Thymus (tissue), 11 donors: ENCODE data around the gene MUSK. TPM values are rescaled to one million over a fixed set of nuclear protein-coding genes. Genes with fewer than 3 reads are reported as not detected.
"Not testable (repeated sequence)": the region's sequence is repeated elsewhere in the genome, so short reads cannot be mapped to it uniquely, and the experiment has no call there.

Experiments used
- DNase-seq, 9 donors: peaks; one replicate each; pipeline ENCODE4 v3.0.0-alpha.2; 2013; ENCODE audit warnings: low spot score in 9 of 9, low read depth in 6 of 9, missing footprints in 1 of 9
- H3K27ac ChIP-seq, 2 donors: one replicate each; pipeline ENCODE4 v1.5.1; 2013; ENCODE audit warnings: control low read depth in 1 of 2, low read depth in 1 of 2, low read length in 1 of 2, mild to moderate bottlenecking in 1 of 2, moderate library complexity in 1 of 2
- H3K27me3 ChIP-seq, 2 donors: one replicate each; pipeline ENCODE4 v1.5.1; 2013; ENCODE audit warnings: low read length in 1 of 2; ENCODE audit not compliant: control insufficient read depth in 2 of 2, insufficient read depth in 1 of 2
- H3K36me3 ChIP-seq, 2 donors: one replicate each; pipeline ENCODE4 v1.5.1; 2013; ENCODE audit warnings: low read length in 1 of 2, mild to moderate bottlenecking in 1 of 2, moderate library complexity in 1 of 2; ENCODE audit not compliant: control insufficient read depth in 2 of 2, insufficient read depth in 2 of 2
- H3K4me1 ChIP-seq, 2 donors: one replicate each; pipeline ENCODE4 v1.5.1; 2013; ENCODE audit warnings: low read length in 2 of 2; ENCODE audit not compliant: control insufficient read depth in 2 of 2, insufficient read depth in 2 of 2
- H3K4me3 ChIP-seq, 2 donors: one replicate each; pipeline ENCODE4 v1.5.1; 2013; ENCODE audit warnings: low read length in 2 of 2, control low read depth in 1 of 2, mild to moderate bottlenecking in 1 of 2
- H3K9me3 ChIP-seq, 2 donors: one replicate each; pipeline ENCODE4 v1.5.1; 2013; ENCODE audit warnings: low read length in 1 of 2, mild to moderate bottlenecking in 1 of 2; ENCODE audit not compliant: control insufficient read depth in 2 of 2, insufficient read depth in 1 of 2
- WGBS: extraction: QIAGEN DNeasy Blood & Tissue Kit; methylation state at CpG from one replicate; pipeline ENCODE4 v1.1.7; 2013; 5-methylcytosine and 5-hydroxymethylcytosine counted together
- polyA plus RNA-seq: library from polyadenylated mRNA; stranded (reverse); fragments of 200-250 nt; gene quantifications from one replicate; pipeline ENCODE4 v1.2.3, GENCODE V29; 2013
- total RNA-seq: library from RNA; stranded (reverse); fragments of 120-200 nt; gene quantifications from one replicate; pipeline ENCODE4 v1.2.4, GENCODE V29; 2013
- donor health status: healthy.

The MUSK gene
- total and polyA plus RNA-seq, 2 donors: 0.02 to 0.09 TPM

GRCh38 chr9:110687497-110687896 is 18.9 kb downstream of the MUSK start:
- DNase-seq: no peak
- WGBS: 98% methylated on average over 4 of the region's 4 CpGs

GRCh38 chr9:110688329-110688728 is 19.7 kb downstream of the MUSK start:
- H3K4me1 ChIP-seq: no peaks in the 10 kb centered on the region
- H3K36me3 ChIP-seq: no peaks in the 10 kb centered on the region
- DNase-seq: peak in 3 of 9 donors; percentile 26 to 37 (median 28)
- H3K9me3 ChIP-seq: no peaks in the 10 kb centered on the region
- WGBS: 97% methylated on average over 5 of the region's 5 CpGs
- H3K27ac ChIP-seq: no peak overlapping the region
- H3K27me3 ChIP-seq: no peaks in the 10 kb centered on the region
- no peak overlapping the region for H3K4me3 ChIP-seq

More at GRCh38 chr9:110687497-110687896, 18.9 kb downstream of the MUSK start:
- Histone ChIP-seq H3K4me1 (no peaks in the 10 kb centered on the region), H3K4me3 (no peak overlapping the region), H3K27me3 (no peaks in the 10 kb centered on the region), H3K9me3 (no peaks in the 10 kb centered on the region), H3K36me3 (no peaks in the 10 kb centered on the region), H3K27ac (no peak overlapping the region)

- DNase-seq: peak in 4 of 9 donors; percentile 18 to 53 (median 22)
- no peaks in the 10 kb centered on the region for H3K4me1 ChIP-seq
- no peaks in the 10 kb centered on the region for H3K9me3 ChIP-seq
- no peak overlapping the region for H3K27ac ChIP-seq
- WGBS: 99% methylated on average over 5 of the region's 5 CpGs
- H3K36me3 ChIP-seq: no peaks in the 10 kb centered on the region
- no peaks in the 10 kb centered on the region for H3K27me3 ChIP-seq
- H3K4me3 ChIP-seq: no peak overlapping the region
These were observed 22.5 kb downstream of the MUSK start for GRCh38 chr9:110691002-110691549.

- not testable (repeated sequence) for DNase-seq, H3K4me1 ChIP-seq, H3K27me3 ChIP-seq, H3K36me3 ChIP-seq, H3K27ac ChIP-seq, H3K4me3 ChIP-seq, H3K9me3 ChIP-seq
- WGBS: 96% methylated on average over 5 of the region's 5 CpGs
These were observed 27.3 kb downstream of the MUSK start for GRCh38 chr9:110695846-110696245.

- H3K36me3 ChIP-seq: no peaks in the 10 kb centered on the region
- 98% methylated on average over 1 of the region's 1 CpG for WGBS
- no peak overlapping the region for H3K27ac ChIP-seq
- H3K27me3 ChIP-seq: no peaks in the 10 kb centered on the region
- no peaks in the 10 kb centered on the region for H3K4me1 ChIP-seq
- no peak overlapping the region for H3K4me3 ChIP-seq
- no peak for DNase-seq
- H3K9me3 ChIP-seq: no peaks in the 10 kb centered on the region
These were observed 32.4 kb downstream of the MUSK start for GRCh38 chr9:110700953-110701352.

DNA sequence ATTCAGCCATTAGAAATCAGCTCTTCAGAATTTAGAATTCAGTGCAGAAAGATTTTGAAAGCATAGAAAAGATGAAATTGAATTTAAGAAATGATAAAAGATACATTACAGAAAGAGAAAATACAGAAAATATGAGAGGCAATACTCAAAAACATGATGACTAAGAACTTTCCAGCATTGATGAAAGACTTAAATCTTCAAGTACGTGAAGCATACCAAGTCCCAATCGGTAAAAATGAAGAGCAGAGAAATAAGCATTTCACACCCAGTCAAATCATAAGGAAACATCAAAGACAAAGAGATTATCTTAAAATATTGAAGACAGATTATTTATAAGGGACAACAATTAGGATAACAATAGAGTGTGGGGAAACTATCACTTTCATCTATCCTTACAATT is 35.1 kb downstream of the MUSK start:
- Histone ChIP-seq H3K4me1 (no peaks in the 10 kb centered on the region), H3K27ac (no peak overlapping the region), H3K4me3 (no peak overlapping the region), H3K9me3 (no peaks in the 10 kb centered on the region), H3K36me3 (no peaks in the 10 kb centered on the region), H3K27me3 (no peaks in the 10 kb centered on the region)
- no peak for DNase-seq
- 96% methylated on average over 2 of the region's 2 CpGs for WGBS

DNA sequence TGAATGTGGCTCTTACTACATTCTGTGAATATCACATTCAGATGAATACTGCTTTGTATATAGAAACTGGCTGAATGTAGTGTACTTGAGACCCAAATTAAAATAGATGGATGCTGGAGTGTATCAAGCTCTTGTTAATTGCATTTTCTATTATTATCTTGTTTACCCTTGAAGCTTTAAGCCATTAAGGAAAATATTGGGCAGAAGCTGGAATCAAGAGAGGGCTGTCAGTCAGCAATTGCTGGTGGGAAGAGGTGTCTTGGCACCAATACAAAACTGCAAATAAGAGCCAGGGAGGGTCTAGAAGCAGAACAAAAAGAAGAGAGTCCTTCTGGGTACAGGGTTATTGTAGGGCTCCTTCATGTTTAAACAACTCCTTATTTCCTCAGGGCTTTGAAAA is 38.8 kb downstream of the MUSK start:
- DNase-seq: no peak
- H3K4me3 ChIP-seq: no peak overlapping the region
- no peaks in the 10 kb centered on the region for H3K4me1 ChIP-seq
- no peak overlapping the region for H3K27ac ChIP-seq
- no peaks in the 10 kb centered on the region for H3K36me3 ChIP-seq
- H3K27me3 ChIP-seq: no peaks in the 10 kb centered on the region
- H3K9me3 ChIP-seq: no peaks in the 10 kb centered on the region

- 93% methylated on average over 3 of the region's 3 CpGs for WGBS
- Histone ChIP-seq H3K27ac (no peak overlapping the region), H3K9me3 (no peaks in the 10 kb centered on the region)
These were observed 41.8 kb downstream of the MUSK start for GRCh38 chr9:110710420-110710819.

DNA sequence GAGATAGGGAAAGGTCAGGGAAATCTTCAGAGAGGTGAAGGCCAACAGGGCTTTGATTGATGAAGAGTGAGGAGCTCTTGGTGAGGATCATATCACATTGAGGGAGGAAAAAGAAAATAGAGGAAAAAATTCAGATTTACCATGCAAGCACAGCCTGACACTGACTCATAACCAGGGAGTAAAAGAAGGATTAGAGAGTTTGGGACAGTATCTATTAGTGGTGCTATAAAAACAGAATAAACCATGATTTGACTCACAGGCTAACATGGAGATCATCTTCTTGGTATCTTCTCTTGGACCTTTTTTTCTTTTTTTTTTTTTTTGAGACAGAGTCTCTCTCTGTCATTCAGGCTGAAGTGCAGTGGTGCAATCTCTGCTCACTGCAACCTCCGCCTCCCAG is 44.4 kb downstream of the MUSK start:
- Histone ChIP-seq H3K9me3 (no peaks in the 10 kb centered on the region), H3K4me1 (no peaks in the 10 kb centered on the region), H3K36me3 (no peaks in the 10 kb centered on the region), H3K27me3 (no peaks in the 10 kb centered on the region), H3K27ac (no peak overlapping the region), H3K4me3 (no peak overlapping the region)
- no peak for DNase-seq
- WGBS: 100% methylated on average over 1 of the region's 1 CpG

More at GRCh38 chr9:110710420-110710819, 41.8 kb downstream of the MUSK start:
- Histone ChIP-seq H3K36me3 (no peaks in the 10 kb centered on the region), H3K27me3 (no peaks in the 10 kb centered on the region), H3K4me3 (no peak overlapping the region), H3K4me1 (no peaks in the 10 kb centered on the region)
- DNase-seq: no peak

DNA sequence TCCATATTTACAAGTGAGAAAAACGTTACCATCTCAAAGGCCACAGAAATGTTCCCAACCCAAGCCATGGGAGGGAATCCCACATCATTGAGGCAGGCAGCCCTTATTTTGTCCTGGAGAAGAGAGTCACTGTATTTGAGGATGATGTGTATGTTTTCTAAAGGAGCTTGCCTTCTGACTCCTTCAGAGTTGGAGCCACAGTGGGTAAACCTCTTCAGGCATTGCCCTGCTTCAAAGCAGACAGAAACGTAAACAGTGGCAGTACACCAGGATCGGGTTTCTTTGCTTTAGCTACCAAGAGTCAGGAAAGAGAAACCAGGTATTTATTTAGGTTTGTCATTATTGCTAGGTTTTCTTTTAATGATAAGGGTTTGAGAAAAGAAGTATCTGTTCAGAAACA is 45.7 kb downstream of the MUSK start:
- 90% methylated on average over 3 of the region's 3 CpGs for WGBS
- DNase-seq: no peak
- no peaks in the 10 kb centered on the region for H3K4me1 ChIP-seq
- H3K27ac ChIP-seq: no peak overlapping the region
- no peak overlapping the region for H3K4me3 ChIP-seq
- no peaks in the 10 kb centered on the region for H3K36me3 ChIP-seq
- H3K27me3 ChIP-seq: no peaks in the 10 kb centered on the region
- H3K9me3 ChIP-seq: no peaks in the 10 kb centered on the region
